GM21390 (cell line): ENCODE results near the gene ENTHD1.

Experiments used
- ATAC-seq: cut with Tn5 transposase; IDR thresholded peaks from one replicate; pipeline ENCODE4 v1.9.1; 2021; ENCODE audit not compliant: unreplicated experiment

The ENTHD1 gene

DNA sequence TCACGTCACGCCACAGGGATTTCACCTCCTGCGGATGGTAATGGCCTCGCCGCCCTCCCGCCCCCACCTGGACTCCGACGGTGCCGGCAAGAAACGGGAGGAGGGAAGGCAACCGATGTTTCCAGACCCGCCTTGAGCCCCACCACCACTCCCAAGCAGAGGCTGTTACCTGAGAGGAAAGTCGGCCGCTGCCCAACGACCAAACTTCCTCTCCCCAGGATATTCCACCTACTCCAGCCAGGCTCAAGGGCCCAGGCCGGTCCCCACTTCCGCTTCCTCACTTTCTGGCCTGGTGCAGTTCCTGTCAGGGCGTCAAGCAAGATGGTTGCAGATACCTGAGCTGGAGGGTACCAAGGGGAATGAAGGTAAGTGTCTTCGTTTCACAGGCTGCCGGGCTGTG, at the start of gene ENTHD1:
Gene ENTHD1 (minus strand): TSS at position 235 of the 400 bp plus-strand sequence. CDS start 6,012 bp downstream, outside the sequence.
- ATAC-seq, result no peak

DNA sequence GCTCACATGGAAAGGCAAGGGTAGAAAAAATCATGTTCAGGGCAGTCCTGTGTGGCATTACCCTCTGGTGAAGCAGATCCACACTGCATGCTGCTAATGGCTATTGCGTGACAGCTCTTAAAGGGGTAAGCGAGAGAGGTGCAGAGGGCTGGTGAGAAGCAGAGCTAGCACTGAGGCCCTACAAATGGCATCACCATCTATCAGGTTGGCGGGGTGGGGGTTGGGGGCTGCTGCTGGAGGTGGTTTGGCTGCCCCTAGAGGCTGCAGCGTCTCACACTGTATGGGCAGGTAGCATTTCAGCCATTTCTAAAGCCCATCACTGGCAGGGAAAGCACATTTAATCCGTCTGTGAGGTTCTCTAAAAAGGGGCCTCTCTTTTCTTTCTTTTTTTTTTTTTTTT, 49.8 kb upstream of the ENTHD1 start:
- no peak for ATAC-seq

GRCh38 chr22:39942439-39943230, 49.1 kb upstream of the ENTHD1 start:
- no peak for ATAC-seq

GRCh38 chr22:39941601-39942000, 48.0 kb upstream of the ENTHD1 start:
- no peak for ATAC-seq

- ATAC-seq, result no peak
Measured at GRCh38 chr22:39940757-39941305, 47.3 kb upstream of the ENTHD1 start.

GRCh38 chr22:39939830-39940229, 46.3 kb upstream of the ENTHD1 start:
- ATAC-seq, result no peak

- ATAC-seq, result no peak
Measured at GRCh38 chr22:39938509-39939111, 45.0 kb upstream of the ENTHD1 start.

GRCh38 chr22:39937906-39938305, 44.3 kb upstream of the ENTHD1 start:
- ATAC-seq, result no peak

DNA sequence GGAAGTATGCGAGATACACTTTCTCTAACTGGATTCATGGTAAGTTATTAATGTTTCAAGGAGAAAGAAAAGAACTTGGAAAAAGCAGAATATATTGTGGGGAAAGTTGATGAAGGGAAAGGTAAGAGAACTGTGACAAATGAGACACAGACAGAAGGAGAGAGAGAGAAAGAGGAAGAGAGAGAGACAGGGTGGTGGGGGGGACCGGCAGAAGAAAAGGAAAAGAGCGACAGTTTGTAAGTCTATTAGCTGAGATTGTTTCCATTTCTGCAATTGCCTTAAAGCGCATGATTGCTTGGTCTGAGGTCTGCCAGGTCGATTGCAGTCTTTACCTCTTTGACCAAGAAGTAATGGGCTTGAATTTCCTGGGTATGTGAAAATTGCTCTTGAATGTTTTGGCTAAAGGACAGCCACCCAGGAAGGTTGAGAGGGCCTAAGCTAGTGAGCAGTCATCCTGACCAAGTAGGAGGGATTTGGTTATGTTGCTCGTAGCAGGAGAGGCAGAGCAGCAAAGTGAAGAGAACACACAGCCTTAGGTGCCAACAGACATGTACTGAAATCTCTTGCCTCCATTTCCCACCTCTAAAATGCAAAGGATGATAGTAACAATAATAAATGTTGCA, 43.1 kb upstream of the ENTHD1 start:
- ATAC-seq, result no peak

DNA sequence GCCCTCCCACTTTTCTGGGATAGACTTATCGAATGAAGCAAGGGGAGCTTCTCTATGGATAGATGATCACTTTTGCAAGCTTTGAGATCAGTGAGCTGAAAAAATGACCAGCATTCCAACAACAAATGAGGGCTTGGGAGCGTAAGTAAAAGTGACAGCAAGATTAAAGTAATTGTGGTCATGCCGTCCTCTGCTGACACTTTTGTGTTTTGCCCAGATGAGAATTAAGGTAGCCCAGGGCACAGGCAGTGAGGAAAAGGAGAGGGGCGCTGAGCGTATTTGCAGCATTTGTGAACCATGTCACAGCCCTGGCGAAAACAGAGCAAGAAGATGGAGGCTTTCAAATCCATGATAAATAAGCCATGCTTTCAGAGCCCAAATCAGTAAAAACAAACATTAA, 42.1 kb upstream of the ENTHD1 start:
- ATAC-seq, result no peak

DNA sequence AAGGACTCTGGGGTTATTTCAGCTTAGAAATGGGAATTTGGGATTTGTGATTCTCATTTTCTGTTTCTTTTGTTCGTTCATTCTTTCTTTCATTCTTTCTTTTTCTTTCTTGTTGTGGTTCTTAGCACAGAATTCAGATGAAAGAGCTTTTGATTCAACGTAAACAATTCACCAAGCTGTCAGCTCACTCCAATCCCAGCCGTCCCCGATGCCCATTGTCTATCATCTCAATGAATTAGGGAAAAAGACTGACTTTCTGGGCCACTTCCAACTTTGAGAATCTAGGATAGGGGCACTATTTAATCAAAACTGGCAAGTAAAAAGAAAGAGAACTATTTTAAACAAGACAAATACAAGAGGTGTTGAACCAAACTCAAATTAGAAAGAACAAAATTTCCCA, 41.6 kb upstream of the ENTHD1 start:
- no peak for ATAC-seq

DNA sequence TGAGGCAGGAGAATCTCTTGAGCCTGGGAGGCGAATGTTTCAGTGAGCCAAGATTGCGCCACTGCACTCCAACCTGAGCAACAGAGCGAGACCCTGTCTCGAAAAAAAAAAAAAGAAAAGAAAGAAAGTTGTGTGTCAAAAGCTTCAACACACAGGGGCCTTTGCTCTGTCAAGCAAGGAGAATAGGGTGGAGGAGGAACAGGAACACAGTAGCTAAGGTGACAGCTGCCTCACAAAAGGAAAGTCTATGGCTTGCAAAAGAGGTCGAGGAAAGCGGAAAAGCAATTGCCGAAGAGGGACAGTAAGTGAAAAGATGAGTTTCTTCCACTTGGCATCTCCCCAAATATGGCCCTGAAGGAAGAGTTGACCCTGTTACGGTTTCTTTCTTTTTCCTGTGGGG, 40.2 kb upstream of the ENTHD1 start:
- ATAC-seq, result no peak

GRCh38 chr22:39932918-39933649, 39.5 kb upstream of the ENTHD1 start:
- no peak for ATAC-seq

DNA sequence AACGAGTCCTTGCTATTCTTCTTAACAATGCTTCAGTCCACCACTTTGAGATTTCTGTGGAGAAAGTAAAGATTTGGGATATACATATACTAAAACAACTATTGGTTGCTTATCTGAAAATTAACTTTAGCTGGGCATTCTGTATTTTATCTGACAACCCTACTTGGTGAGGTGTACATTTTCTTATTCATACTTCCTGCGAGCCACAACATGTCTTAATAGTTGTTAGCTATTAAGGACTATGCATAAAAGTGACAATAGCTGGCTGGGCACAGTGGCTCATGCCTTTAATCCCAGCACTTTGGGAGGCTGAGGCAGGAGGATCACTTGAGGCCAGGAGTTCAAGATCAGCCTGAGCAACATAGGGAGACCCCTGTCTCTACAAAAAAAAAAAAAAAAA, 38.6 kb upstream of the ENTHD1 start:
- no peak for ATAC-seq

GRCh38 chr22:39931251-39931650, 37.7 kb upstream of the ENTHD1 start:
- ATAC-seq, result no peak

DNA sequence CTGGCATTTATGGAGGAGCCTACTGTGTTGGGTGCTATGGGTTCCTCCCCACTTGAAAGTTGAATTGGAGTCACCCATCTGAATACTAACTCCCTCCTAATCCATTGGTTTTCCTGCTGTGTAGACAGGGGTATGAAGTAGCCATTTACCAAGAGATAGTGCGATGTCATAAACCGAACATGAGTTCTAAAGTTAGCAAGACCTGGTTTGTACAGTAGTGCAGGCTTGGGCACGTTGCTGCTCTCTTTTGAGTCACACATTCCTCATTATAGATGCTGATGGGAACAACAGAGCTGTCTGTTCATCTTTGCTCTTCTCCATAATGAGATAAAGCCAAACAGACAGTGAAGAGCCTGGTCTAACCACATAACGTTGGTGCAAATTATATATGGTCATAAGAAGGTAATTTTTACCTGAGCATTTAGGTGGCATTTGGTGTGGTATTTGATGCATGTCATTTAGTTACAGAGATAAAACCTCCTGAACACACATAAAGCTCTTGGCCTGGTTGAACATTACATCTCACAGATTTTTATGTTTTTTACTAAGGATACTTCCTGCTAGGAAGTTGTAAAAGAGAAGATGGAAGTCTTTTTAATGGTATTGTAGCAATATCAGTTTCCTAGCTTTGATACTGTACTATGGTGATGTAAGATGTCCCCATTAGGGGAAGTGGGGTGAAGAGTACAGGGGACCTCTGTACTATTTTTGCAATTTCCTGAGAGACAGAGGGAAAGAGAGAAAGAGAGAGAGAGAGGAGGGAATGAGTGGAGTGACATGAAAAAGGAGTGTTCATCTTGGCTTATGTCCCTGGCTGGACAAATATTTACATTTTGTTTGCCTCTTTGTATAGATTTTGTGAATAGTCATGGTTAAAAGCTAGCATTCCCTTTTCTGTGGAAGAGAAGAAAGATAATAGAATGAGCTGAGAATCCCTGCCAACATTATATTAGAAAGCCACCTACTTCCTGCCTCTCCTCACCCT, 35.3 kb upstream of the ENTHD1 start:
- no peak for ATAC-seq

DNA sequence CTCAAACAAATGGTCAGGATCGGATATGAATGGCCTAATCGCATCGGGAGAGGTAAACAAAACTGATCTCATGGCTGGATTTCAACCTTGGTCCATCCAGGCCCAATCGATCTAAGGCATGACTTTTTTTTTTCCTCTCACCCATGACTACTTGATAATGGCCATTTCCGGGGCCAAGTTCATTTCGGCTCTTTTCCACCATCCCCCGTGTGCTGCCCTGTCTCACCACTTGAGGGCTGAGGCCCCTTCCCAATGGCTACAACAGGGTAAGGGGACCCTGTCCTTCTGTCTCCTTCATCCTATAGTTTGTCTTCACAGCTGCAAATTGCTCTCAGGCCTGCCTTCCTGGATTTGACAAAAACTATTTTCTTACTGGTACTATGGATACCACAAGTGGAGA, 34.0 kb upstream of the ENTHD1 start:
- ATAC-seq, result no peak

GRCh38 chr22:39926753-39927152, 33.2 kb upstream of the ENTHD1 start:
- no peak for ATAC-seq

- no peak for ATAC-seq
Measured at GRCh38 chr22:39925909-39926679, 32.5 kb upstream of the ENTHD1 start.
